ENCODE measurements around the gene VTCN1.

GRCh38 chr1:117161887-117162286 is 48.8 kb downstream of the VTCN1 start:
- TF ChIP-seq GLIS3 (CRISPR knock-in tag; IDR thresholded peaks at IDR 0.05), result no peak
- TF ChIP-seq CSDC2 (CRISPR knock-in tag; IDR thresholded peaks at IDR 0.05), result no peak
- no peak for TF ChIP-seq BACH2 (CRISPR knock-in tag; IDR thresholded peaks at IDR 0.05; ENCODE audit: borderline replicate concordance)
- TF ChIP-seq PATZ1 (CRISPR knock-in tag; IDR thresholded peaks at IDR 0.05; ENCODE audit: borderline replicate concordance), result no peak
- TF ChIP-seq ZNF565 (CRISPR knock-in tag; conservative IDR thresholded peaks at IDR 0.05; ENCODE audit: low read depth), result no peak
- no peak for TF ChIP-seq TSHZ2 (CRISPR knock-in tag; IDR thresholded peaks at IDR 0.05)
- TF ChIP-seq ZNF8 (CRISPR knock-in tag; IDR thresholded peaks at IDR 0.05), result no peak
- no peak for TF ChIP-seq SNAI2 (CRISPR knock-in tag; IDR thresholded peaks at IDR 0.05)
- TF ChIP-seq RARB (CRISPR knock-in tag; IDR thresholded peaks at IDR 0.05), result no peak
- TF ChIP-seq ARNTL (CRISPR knock-in tag; IDR thresholded peaks at IDR 0.05; ENCODE audit: borderline replicate concordance, low read depth), result no peak
